Body of pancreas (tissue), 4 donors: ENCODE results near the gene ZNF492.

Experiments used
- CTCF ChIP-seq, 7 experiments: fragments of 450-650 bp in 4 of 7; fragments of 200-600 bp in 3 of 7; sonication (generic) in 3 of 7; IDR thresholded peaks; one replicate each; pipeline ENCODE4 v1.5.1; 2016 to 2019; ENCODE audit warnings: antibody characterized with exemption in 7 of 7
- POLR2A ChIP-seq, 3 donors: fragments of 450-650 bp; IDR thresholded peaks; one replicate each; pipeline ENCODE4 v1.6.1; 2016; ENCODE audit warnings: antibody characterized with exemption in 3 of 3, mild to moderate bottlenecking in 2 of 3

GRCh38 chr19:22610121-22610520 lies 24.0 kb upstream of the ZNF492 start:
- TF ChIP-seq CTCF (IDR thresholded peaks at IDR 0.05): no peak
- no peak for TF ChIP-seq POLR2A (IDR thresholded peaks at IDR 0.05)
